SJCRH30 (cell line): ENCODE results near the gene CDK3. TPM values are rescaled to one million over a fixed set of nuclear protein-coding genes. Genes with fewer than 3 reads are reported as not detected.

Experiments used
- DNase-seq, 2 experiments: peaks; one replicate each; pipeline ENCODE4 v3.0.0-alpha.2; 2015 to 2020
- H3K27ac ChIP-seq: fragments of 250-450 bp; sonication (Bioruptor Pico); 2 replicates; pipeline ENCODE4 v1.5.1; 2020; ENCODE audit warnings: mild to moderate bottlenecking, moderate library complexity
- H3K27me3 ChIP-seq: fragments of 250-450 bp; sonication (Bioruptor Pico); 2 replicates; pipeline ENCODE4 v1.5.1; 2020; ENCODE audit warnings: mild to moderate bottlenecking, moderate library complexity
- H3K36me3 ChIP-seq: fragments of 250-450 bp; sonication (Bioruptor Pico); 2 replicates; pipeline ENCODE4 v1.5.1; 2020; ENCODE audit warnings: mild to moderate bottlenecking, moderate library complexity
- H3K4me1 ChIP-seq: fragments of 250-450 bp; sonication (Bioruptor Pico); 2 replicates; pipeline ENCODE4 v1.5.1; 2020; ENCODE audit warnings: mild to moderate bottlenecking, moderate library complexity
- H3K4me3 ChIP-seq: fragments of 250-450 bp; sonication (Bioruptor Pico); 2 replicates; pipeline ENCODE4 v1.5.1; 2020; ENCODE audit warnings: mild to moderate bottlenecking, moderate library complexity
- H3K9me3 ChIP-seq: fragments of 250-450 bp; sonication (Bioruptor Pico); replicated peaks from 2 replicates; pipeline ENCODE4 v1.5.1; 2020; ENCODE audit warnings: mild to moderate bottlenecking, moderate library complexity
- total RNA-seq: library from RNA; depleted of rRNA; stranded (reverse); fragments of >200 nt; shearing (Covaris generic); gene quantifications from 2 replicates; pipeline ENCODE4 v1.2.3, GENCODE V29; 2014

Gene CDK3
- total RNA-seq, 1 experiment from 2014 or later = 3.1 TPM

DNA sequence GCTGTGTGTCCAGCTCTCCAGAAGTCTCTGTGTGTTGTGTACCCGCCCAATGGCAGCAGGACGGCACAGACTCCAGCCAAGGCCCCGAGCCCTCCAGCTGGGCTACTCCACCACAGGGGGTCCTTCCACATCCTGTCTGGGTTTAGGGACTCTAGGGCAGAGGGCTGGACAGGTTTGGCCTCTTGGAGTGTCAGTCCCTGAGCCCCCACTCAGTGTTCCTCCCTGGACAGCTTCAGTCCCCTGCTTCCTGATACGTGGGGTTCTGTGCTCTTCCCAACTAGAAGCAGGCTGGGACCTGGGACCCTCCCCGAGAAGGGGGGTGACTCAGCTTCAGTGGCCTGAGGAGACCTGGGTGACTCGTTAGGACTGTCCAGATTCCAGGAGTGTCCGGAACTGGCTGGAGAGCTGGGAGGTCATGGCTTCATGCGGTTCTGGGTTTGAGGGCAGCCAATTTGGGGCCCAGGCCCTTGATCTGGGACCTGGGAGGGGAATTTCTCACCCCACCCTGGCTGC lies 4.2 kb downstream of the CDK3 start:
- no peaks in the 10 kb centered on the region for H3K9me3 ChIP-seq
- no peak overlapping the region for H3K4me3 ChIP-seq
- DNase-seq = no peak
- H3K27me3 ChIP-seq = no peaks in the 10 kb centered on the region
- peak overlapping the region; percentile 39 for H3K27ac ChIP-seq
- peaks cover 13% of the 10 kb centered on the region; the same call in 1 of the 2 replicates for H3K4me1 ChIP-seq
- H3K36me3 ChIP-seq = no peaks in the 10 kb centered on the region

DNA sequence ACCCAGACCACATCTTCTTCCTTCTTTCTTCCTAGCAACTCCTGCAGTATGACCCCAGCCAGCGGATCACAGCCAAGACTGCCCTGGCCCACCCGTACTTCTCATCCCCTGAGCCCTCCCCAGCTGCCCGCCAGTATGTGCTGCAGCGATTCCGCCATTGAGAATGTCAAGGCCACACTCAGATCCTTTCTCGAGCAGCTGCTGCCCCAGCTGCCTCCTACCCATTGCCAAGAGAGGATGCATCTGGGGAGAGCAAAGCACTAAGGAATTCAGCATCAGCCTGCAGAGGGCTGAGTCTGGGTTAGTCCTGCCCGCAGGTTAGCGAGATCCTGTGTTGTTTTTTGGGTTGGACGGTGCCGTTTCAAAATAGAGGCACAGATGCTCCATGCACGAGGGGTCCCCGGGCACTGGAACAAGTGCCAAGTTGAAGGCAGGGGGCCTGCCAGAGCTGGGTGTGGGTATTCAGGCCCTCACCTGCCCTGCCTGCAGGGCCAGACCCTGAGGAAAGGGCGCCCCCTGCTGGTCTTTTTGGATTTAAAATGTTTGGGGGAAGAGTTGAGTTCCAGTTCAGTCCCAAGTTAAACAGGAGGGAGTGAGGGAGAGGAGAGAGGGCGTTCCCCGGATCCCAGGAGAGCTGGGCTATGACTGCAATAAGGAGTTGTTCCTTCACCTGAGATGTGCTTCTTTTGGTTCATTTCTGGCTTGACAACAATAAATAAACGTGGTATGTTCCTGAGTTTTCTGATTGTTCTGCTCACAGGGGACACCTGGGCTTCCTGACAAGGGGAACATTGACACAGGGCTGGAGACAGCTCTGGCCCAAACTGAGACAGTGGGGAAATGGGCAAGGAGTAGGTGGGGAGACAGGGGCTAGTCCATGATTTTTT lies 4.9 kb downstream of the CDK3 start:
- Histone ChIP-seq H3K4me1 (peaks cover 13% of the 10 kb centered on the region; the same call in 1 of the 2 replicates), H3K9me3 (no peaks in the 10 kb centered on the region), H3K4me3 (no peak overlapping the region), H3K27ac (peak overlapping the region; percentile 39), H3K27me3 (no peaks in the 10 kb centered on the region), H3K36me3 (no peaks in the 10 kb centered on the region)
- DNase-seq = peak; percentile 87 to 93

DNA sequence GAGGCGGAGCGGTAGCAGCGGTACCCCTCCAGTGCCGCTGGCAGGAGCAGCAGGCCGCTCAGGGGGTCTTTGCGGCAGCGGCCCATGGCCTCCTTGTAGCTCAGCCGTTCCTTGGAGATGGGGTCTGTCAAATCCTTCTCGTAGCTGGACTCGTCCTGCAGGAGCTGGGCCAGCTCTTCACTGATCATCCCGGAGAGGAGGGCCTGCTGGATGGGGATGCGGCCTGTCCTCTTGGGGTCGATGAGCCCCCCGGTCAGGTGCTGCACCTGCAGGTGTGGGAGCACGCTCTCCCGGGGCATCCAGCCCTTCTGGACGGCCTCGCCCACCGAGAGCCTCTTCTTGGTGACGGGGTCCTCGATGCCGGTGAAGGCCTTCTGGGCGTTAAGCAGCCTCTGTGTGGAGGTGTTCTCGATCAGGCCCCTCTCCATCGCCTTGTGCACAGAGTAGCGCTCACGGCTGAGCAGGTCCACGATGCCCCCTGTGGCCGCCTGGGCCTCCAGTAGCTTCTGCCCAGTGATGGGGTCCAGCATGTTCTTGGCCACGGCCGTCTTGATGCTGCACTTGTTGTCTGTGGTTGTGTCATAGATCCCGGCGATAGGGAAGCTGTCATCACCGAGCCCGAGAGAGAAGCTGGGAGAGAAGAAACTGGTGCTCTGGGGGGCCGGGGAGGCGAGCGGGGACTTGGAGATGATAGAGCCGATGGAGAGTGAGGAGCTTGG lies 6.6 kb downstream of the CDK3 start:
- DNase-seq = no peak
- H3K4me1 ChIP-seq = peaks cover 13% of the 10 kb centered on the region; the same call in 1 of the 2 replicates
- H3K36me3 ChIP-seq = no peaks in the 10 kb centered on the region
- H3K27ac ChIP-seq = no peak overlapping the region
- no peaks in the 10 kb centered on the region for H3K9me3 ChIP-seq
- no peaks in the 10 kb centered on the region for H3K27me3 ChIP-seq
- no peak overlapping the region for H3K4me3 ChIP-seq

DNA sequence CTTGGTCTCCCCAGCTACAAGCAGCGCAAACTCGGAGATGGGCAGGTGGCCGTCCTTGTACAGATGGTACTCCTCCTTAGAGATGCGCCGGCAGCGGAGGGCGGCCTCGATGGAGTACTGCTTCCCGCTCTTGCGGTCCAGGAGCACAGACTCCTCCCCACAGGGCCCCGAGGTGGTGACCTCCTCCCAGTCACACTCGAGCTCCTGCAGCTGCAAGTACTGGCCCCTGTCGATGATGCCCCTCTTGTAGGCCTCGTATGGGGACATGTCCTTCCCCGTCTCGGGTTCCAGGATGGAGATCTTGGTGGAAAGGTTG lies 7.2 kb downstream of the CDK3 start:
- H3K4me3 ChIP-seq = no peak overlapping the region
- DNase-seq = no peak
- H3K36me3 ChIP-seq = no peaks in the 10 kb centered on the region
- no peaks in the 10 kb centered on the region for H3K9me3 ChIP-seq
- H3K27ac ChIP-seq = no peak overlapping the region
- no peaks in the 10 kb centered on the region for H3K27me3 ChIP-seq
- H3K4me1 ChIP-seq = peaks cover 13% of the 10 kb centered on the region; the same call in 1 of the 2 replicates

DNA sequence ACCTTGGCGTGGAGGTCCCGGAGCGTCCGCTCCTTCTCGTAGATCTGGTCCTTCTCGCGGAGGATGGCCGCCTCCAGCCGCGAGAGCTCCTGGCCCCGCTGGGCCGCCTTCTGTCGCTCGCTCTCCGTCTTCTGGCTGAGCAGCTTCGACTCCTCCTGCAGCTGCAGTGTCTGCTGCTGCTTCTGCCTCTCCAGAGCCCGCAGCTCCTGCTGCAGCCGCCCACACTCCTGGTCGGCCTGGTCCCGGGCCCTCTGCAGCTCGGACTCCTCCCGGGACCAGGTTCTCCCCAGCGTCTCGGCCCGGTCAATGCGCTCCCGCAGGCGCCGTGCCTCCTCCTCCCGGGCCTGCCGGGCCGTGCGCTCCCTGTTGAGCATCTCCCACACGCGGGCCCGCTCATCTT lies 7.6 kb downstream of the CDK3 start:
- Histone ChIP-seq H3K36me3 (no peaks in the 10 kb centered on the region), H3K27ac (no peak overlapping the region), H3K4me3 (no peak overlapping the region), H3K27me3 (no peaks in the 10 kb centered on the region), H3K9me3 (no peaks in the 10 kb centered on the region), H3K4me1 (peaks cover 13% of the 10 kb centered on the region; the same call in 1 of the 2 replicates)
- DNase-seq = no peak

DNA sequence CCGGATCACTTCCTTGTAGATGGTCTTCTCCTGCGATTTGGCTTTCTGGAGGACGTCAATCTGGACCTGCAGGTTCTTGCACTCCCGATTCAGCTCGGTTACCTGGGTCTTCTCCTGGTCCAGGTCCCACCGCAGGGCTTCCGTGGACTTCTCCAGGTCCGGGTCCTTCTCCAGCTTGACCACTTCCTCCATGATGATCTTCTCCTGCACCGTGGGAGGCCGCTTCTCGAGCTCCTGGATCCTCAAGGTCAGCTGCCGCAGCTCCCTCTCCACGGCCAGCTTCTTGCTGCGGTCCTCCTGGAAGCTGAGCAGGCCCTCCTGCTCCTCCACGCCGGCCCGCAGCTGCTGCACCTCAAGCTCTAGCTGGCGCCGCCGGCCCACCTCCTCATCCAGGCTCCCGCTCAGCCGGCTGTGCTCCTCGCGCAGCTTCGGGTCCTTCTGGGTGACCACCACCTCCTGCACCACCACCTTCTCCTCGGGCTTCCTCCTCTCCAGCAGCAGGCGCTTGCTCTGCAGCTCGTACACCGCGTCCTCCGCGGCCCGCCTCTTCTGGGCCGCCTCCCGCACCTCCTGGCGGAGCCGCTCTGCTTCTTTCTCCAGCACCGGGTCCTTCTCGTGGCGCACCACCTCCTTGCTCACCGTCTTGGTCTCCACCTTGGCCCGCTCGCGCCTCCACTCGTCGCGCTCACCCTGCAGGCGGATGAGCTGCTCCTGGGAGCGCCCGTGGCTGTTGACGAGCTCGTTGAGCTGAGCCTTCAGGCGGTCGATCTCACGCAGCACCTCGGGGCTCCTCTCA lies 8.2 kb downstream of the CDK3 start:
- Histone ChIP-seq H3K4me1 (peaks cover 18% of the 10 kb centered on the region), H3K27me3 (no peaks in the 10 kb centered on the region), H3K36me3 (no peaks in the 10 kb centered on the region), H3K4me3 (no peak overlapping the region), H3K27ac (no peak overlapping the region), H3K9me3 (no peaks in the 10 kb centered on the region)
- DNase-seq = no peak

DNA sequence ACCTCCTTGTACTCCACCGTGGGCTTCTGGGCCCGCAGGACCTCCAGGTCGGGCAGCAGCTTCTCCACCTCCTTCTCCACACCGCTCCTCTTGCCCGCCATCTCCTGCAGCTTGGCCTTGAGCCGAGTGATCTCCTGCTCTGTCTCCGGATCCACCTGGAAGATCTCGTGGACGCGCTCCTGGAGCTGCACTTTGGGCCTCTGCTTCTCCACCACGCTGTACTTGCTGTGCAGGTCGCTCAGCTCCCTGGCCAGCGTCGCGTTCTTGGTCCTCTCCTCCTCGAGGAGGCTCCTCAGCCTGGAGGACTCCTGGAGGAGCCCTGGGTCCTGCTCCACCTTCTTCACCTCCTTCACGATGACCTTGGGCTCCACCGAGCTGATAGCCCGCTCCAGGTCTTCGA lies 8.8 kb downstream of the CDK3 start:
- Histone ChIP-seq H3K4me3 (no peak overlapping the region), H3K27ac (no peak overlapping the region), H3K9me3 (no peaks in the 10 kb centered on the region), H3K4me1 (peaks cover 20% of the 10 kb centered on the region), H3K27me3 (no peaks in the 10 kb centered on the region), H3K36me3 (no peaks in the 10 kb centered on the region)
- no peak for DNase-seq

DNA sequence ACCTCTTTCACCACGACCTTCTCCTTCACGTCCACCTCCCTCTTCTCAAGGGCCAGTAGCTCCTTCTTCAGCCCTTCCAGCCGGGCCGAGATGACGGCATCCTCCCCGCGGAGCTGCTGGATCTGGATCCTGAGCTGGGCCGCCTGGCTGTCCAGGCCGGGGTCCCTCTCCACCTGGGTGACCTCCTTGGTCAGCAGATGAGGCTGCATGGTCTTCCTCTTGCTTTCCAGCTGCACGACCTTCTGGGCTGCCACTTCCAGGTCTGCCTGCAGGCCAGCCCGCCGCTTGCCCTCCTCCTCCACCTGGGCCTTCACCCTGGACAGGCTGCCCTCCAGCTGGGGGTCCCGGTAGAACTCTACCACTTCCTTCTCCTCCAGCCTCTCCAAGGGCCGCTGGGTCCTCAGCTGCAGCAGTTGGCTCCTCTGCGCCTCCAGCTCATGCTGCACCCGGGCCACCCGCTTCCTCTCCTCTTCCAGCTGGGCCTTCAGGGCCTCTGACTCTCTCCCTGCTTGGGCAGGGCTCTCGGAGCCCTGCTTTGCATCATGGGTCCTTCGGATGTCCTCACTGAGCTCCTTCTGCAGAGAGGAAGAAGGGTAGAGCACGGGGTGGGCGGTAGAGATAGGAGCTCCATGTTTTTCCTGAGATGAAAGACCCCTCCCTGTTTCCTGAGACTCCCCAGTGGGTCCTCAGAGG lies 9.5 kb downstream of the CDK3 start:
- no peaks in the 10 kb centered on the region for H3K27me3 ChIP-seq
- no peak overlapping the region for H3K27ac ChIP-seq
- no peak overlapping the region for H3K4me3 ChIP-seq
- H3K4me1 ChIP-seq = peaks cover 15% of the 10 kb centered on the region
- DNase-seq = no peak
- no peaks in the 10 kb centered on the region for H3K9me3 ChIP-seq
- H3K36me3 ChIP-seq = no peaks in the 10 kb centered on the region

DNA sequence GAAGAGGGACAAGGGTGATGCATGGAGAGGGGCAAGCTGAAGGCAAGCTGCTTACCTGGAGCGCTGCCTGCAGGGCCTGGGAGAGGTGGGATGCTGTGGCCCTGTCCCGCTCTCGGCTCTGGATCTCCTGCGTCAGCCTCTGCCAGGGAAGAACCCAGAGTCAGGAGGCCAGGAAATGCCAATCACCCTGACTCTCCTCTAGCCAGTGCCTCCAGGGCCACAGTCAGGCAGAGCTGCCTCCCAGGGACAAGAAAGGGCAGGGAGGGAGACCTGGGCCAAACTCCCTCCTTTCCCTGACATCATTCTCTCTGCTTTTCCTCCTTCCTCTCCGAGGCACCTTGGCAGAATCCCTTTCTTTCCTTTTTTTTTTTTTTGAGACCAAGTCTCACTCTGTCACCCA lies 11.3 kb downstream of the CDK3 start:
- Histone ChIP-seq H3K4me3 (no peak overlapping the region), H3K27me3 (no peaks in the 10 kb centered on the region), H3K27ac (no peak overlapping the region), H3K36me3 (no peaks in the 10 kb centered on the region), H3K4me1 (peaks cover 11% of the 10 kb centered on the region), H3K9me3 (no peaks in the 10 kb centered on the region)
- no peak for DNase-seq

DNA sequence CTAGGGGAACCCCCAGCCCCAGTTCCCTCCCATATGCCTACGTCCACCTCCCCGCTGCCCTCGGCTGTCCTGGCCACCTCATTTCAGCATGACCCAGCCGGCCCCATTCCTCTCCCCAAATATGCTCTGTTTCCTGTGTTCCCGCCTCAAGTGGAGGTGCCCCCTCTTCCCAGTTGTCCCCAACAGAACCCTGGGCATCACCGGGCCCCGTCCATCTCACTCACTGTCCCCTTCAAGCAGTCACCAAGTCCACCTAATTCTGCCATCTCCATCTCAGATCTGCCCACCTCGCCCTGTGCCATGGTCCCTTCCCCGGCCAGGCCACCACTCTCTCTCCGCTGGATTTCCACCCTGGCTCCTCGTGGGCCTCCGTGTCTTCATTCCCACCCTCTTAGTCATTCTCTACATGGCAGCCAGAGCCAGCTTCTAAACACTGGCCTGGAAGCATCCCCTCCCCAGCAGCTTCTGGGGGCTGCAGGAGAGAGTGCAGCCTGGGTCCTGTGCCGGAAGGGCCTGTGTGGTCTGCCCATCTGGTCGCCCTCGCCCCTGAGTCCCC lies 12.8 kb downstream of the CDK3 start:
- DNase-seq = no peak
- Histone ChIP-seq H3K4me1 (peaks cover 11% of the 10 kb centered on the region), H3K4me3 (no peak overlapping the region), H3K27me3 (no peaks in the 10 kb centered on the region), H3K9me3 (no peaks in the 10 kb centered on the region), H3K27ac (no peak overlapping the region), H3K36me3 (no peaks in the 10 kb centered on the region)

DNA sequence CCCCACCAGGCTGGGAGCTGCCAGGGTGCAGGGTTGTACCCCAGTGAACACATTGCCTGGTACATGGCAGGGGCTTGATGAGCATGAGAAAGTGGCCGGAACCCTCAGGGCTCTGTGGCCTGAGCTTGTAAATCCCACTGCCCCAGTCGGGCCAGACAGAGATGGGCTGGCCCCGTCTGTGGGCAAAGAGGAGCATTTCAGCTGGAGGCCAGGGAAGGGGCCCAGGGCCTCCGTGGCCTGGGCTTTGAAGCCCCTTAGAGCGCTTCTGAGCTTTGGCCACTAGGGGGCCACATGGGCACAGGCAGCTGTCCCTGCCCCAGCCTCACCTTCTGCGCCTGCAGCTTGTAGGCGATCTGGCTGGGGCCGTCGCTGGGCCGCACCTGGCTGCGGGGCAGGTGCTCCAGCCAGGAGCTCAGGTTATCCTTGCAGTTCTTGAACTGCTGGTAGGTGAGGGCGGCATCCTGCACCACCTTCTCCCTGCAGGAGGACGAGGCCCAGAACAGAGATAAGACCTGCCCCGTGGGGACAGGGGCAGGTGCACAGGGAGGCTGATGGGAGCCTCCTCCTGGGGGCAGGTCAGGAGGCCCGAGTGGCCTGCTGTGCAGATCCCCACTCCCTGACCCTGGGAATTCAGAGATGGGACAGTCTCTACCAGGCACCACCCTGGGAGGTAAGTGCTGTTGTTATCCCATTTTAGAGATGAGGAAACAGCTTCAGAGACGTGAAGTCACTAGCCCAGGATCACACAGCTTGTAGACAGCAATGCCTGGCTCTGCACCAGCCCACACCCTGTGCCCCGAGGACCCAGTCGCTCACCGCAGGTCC lies 13.7 kb downstream of the CDK3 start:
- H3K4me1 ChIP-seq = peaks cover 11% of the 10 kb centered on the region
- no peak overlapping the region for H3K4me3 ChIP-seq
- no peaks in the 10 kb centered on the region for H3K27me3 ChIP-seq
- DNase-seq = peak; percentile 84 to 93
- H3K36me3 ChIP-seq = no peaks in the 10 kb centered on the region
- no peak overlapping the region for H3K27ac ChIP-seq
- H3K9me3 ChIP-seq = no peaks in the 10 kb centered on the region

DNA sequence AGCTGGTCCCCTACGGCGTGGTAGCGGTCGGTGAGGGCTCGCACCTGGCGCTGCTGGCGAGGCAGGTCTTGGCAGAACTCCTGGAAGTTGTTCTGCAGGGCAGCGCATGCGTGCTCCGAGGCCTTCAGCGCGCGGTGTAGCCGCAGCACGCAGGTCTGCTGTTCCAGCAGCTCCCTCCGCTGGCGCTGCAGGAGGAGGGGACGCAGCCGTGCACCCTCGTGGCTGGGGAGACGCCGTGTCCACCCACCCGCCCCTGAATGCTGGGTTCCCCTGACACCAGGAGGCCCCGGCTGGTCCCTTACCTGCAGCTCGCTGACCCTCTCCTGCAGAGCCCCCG lies 14.2 kb downstream of the CDK3 start:
- no peaks in the 10 kb centered on the region for H3K36me3 ChIP-seq
- peak; percentile 66 to 68 for DNase-seq
- H3K9me3 ChIP-seq = no peaks in the 10 kb centered on the region
- H3K27ac ChIP-seq = no peak overlapping the region
- peak overlapping the region; percentile 2; the same call in 1 of the 2 replicates for H3K4me3 ChIP-seq
- H3K27me3 ChIP-seq = no peaks in the 10 kb centered on the region
- peaks cover 11% of the 10 kb centered on the region for H3K4me1 ChIP-seq

DNA sequence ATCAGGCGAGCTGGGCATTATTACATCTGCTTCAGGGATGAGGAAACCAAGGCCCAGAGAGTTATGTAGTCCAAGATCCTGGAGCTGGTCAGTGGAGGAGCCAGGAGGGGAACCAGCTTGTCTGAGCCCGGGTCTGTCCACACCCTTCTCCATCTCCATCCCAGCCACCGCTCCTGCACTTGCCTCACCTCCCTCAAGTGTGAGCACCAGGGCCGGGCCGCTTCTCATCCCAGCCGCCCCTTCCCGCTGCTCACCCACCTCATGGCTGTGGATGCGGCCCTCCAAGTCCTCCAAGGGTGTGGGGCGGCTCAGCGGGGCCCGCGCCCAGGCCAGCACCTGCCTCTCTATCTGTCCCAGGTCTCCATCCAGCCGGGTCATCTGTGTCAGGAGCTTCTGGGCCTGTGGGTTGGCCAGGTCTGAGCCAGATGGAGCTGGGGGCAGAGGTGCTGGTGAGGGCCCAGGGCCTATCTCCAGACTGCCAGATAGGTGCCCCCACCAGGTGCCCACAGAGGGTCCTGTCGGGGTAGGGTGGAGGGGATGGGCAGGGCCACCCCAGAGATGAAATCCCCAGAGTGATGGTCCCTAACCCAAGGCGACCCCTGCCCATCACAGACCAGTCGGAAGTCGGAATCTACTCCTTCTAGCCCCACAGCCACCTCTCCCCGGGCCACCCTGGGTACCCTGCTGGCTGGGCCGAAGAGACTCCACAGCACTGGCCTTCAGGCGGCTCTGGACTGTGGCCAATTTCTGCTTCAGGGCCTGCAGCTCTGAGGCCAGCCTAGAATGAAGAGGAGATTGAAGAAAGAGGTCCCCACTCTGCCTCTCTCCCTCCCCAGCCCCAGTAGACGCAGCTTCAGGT lies 17.1 kb downstream of the CDK3 start:
- H3K27ac ChIP-seq = no peak overlapping the region
- H3K4me1 ChIP-seq = peaks cover 14% of the 10 kb centered on the region
- no peaks in the 10 kb centered on the region for H3K9me3 ChIP-seq
- DNase-seq = peak in 1 of 2 experiments; percentile 38
- H3K36me3 ChIP-seq = no peaks in the 10 kb centered on the region
- H3K4me3 ChIP-seq = no peak overlapping the region
- H3K27me3 ChIP-seq = no peaks in the 10 kb centered on the region
